ENCODE data around the gene MRPS18B. TPM values are rescaled to one million over a fixed set of nuclear protein-coding genes. Genes with fewer than 3 reads are reported as not detected.

Gene MRPS18B
- total RNA-seq, 5 donors from 2014 or later (not counting 1 experiment from before 2014, with no cell fraction given), result 20.7 to 55.5 (median 50.2) TPM

GRCh38 chr6:30616811-30617564 lies 652 bp upstream of the MRPS18B start, which contains the start of gene PPP1R10:
Gene PPP1R10 (minus strand): TSS chr6:30617243. CDS start chr6:30609944, 7,299 bp downstream.
- peak within 1 kb of the TSS; percentile 88 to 100 for H3K4me3 ChIP-seq (ENCODE audit: control insufficient read depth in 1 of 2, extremely low read depth in 1 of 2, low read length in 1 of 2)
- peaks cover 39% of the 10 kb centered on the region for H3K36me3 Mint-ChIP-seq
- H3K27me3 ChIP-seq (replicated peaks in 1 of 2; ENCODE audit: control insufficient read depth in 2 of 2, extremely low read depth in 1 of 2, insufficient read depth in 2 of 2, low read length in 1 of 2), result no peaks in the 10 kb centered on the region
- peaks cover 7 to 33% of the 10 kb centered on the region in 2 donors for H3K36me3 ChIP-seq (ENCODE audit: control insufficient read depth in 2 of 2, extremely low read depth in 1 of 2, insufficient read depth in 1 of 2, low read length in 1 of 2)
- peak within 1 kb of the TSS; percentile 93 to 100 (median 98) for H3K4me3 Mint-ChIP-seq
- peaks cover 42 to 49% (median 43%) of the 10 kb centered on the region in 3 donors for H3K4me1 Mint-ChIP-seq
- no peaks in the 10 kb centered on the region for H3K9me3 ChIP-seq
- POLR2A ChIA-PET, result interaction anchor here in 1 of 2 donors (0.5 to 0.8 kb wide), 2 partner anchors 75 to 104 kb away, joined by 3 read pairs; no protein-coding TSS in a partner anchor
- DNase-seq (peak; percentile 94 to 100 (median 98)), ATAC-seq (replicated peaks in 1 of 4) (peak; percentile 78 to 81 (median 78))
- CTCF ChIA-PET, result interaction anchor here (0.7 to 1.2 kb wide), 3 partner anchors 9 to 270 kb away, joined by 3 to 5 read pairs (median 3); partner anchors contain the start of genes ABCF1 (in 1 of the 2) and ATAT1 (in 1 of the 2)
- H3K27ac Mint-ChIP-seq, result peak within 1 kb of the TSS; percentile 100
- under 1% methylated on average over 34 of the region's 40 CpGs for WGBS (ENCODE audit: insufficient coverage)
- peaks cover 29 to 33% of the 10 kb centered on the region in 2 experiments for H3K4me1 ChIP-seq (ENCODE audit: control insufficient read depth in 1 of 2, extremely low read depth in 1 of 2, insufficient read depth in 2 of 2, low read length in 2 of 2)
- H3K27me3 Mint-ChIP-seq, result peaks cover 0 to 2% of the 10 kb centered on the region in 2 donors
- peak within 1 kb of the TSS; percentile 100 for H3K27ac ChIP-seq (ENCODE audit: low read length)
- H3K9me3 Mint-ChIP-seq, result no peaks in the 10 kb centered on the region

DNA sequence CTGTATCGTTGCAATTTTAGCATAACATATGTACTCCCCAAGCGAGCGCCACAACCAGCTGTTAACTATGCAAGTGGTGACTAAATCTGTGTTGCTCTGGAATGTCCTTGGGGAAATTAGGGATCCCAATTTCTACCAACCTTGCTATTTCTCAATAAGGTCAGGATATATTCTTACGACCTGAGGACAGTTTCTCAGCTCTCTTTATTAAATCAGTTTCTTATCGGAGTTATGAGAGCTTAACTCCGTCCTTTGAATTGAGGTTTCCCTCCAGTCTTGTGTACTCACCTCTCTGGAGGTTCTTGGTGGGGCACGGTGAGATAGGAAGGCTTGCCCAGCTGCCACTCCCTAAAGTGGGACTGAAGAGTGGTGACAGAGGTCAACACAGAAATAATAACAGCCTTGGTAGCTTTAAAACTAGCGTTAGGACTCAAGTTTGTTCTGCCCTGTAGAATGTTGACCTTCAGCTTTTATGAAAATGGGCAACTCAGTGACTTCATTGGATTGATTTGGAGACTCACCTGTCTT lies 694 bp downstream of the MRPS18B start:
- Histone ChIP-seq H3K9me3 (no peaks in the 10 kb centered on the region), H3K4me1 (ENCODE audit: control insufficient read depth in 1 of 2, extremely low read depth in 1 of 2, insufficient read depth in 2 of 2, low read length in 2 of 2) (peaks cover 21 to 29% of the 10 kb centered on the region in 2 experiments), H3K4me3 (ENCODE audit: control insufficient read depth in 1 of 2, extremely low read depth in 1 of 2, low read length in 1 of 2) (peak overlapping the region; percentile 85 to 88), H3K27me3 (replicated peaks in 1 of 2; ENCODE audit: control insufficient read depth in 2 of 2, extremely low read depth in 1 of 2, insufficient read depth in 2 of 2, low read length in 1 of 2) (no peaks in the 10 kb centered on the region), H3K36me3 (ENCODE audit: control insufficient read depth in 2 of 2, extremely low read depth in 1 of 2, insufficient read depth in 1 of 2, low read length in 1 of 2) (peaks cover 7 to 42% of the 10 kb centered on the region in 2 donors), H3K27ac (ENCODE audit: low read length) (peak overlapping the region; percentile 100)
- Mint-ChIP-seq H3K36me3 (peaks cover 44% of the 10 kb centered on the region), H3K27ac (peak overlapping the region; percentile 100), H3K4me1 (peaks cover 30 to 39% (median 32%) of the 10 kb centered on the region in 3 donors), H3K9me3 (no peaks in the 10 kb centered on the region), H3K4me3 (peak overlapping the region; percentile 93 to 100 (median 98)), H3K27me3 (peaks cover 0 to 2% of the 10 kb centered on the region in 2 donors)
- 0% methylated on average over 1 of the region's 8 CpGs for WGBS (ENCODE audit: insufficient coverage)
- POLR2A ChIA-PET, result interaction anchor here (0.6 to 0.8 kb wide), 5 partner anchors 31 to 103 kb away, joined by 3 to 11 read pairs (median 3); partner anchors contain the start of gene MDC1 (in 1 of the 2)
- ATAC-seq (replicated peaks in 1 of 4) (no peak), DNase-seq (no peak)
- CTCF ChIA-PET, result interaction anchor here (0.9 to 1.7 kb wide), 6 partner anchors 8 to 104 kb away, joined by 3 to 5 read pairs (median 4); partner anchors contain the start of genes ABCF1 (in 1 of the 2), ATAT1 (in 1 of the 2) and DHX16 (in 1 of the 2)

GRCh38 chr6:30619561-30619960 lies 1.9 kb downstream of the MRPS18B start:
- Histone ChIP-seq H3K27me3 (replicated peaks in 1 of 2; ENCODE audit: control insufficient read depth in 2 of 2, extremely low read depth in 1 of 2, insufficient read depth in 2 of 2, low read length in 1 of 2) (no peaks in the 10 kb centered on the region), H3K36me3 (ENCODE audit: control insufficient read depth in 2 of 2, extremely low read depth in 1 of 2, insufficient read depth in 1 of 2, low read length in 1 of 2) (peaks cover 10 to 54% of the 10 kb centered on the region in 2 donors), H3K27ac (ENCODE audit: low read length) (no peak overlapping the region), H3K4me1 (ENCODE audit: control insufficient read depth in 1 of 2, extremely low read depth in 1 of 2, insufficient read depth in 2 of 2, low read length in 2 of 2) (peaks cover 10 to 17% of the 10 kb centered on the region in 2 experiments), H3K9me3 (no peaks in the 10 kb centered on the region), H3K4me3 (ENCODE audit: control insufficient read depth in 1 of 2, extremely low read depth in 1 of 2, low read length in 1 of 2) (no peak overlapping the region)
- no peaks in the 10 kb centered on the region for H3K9me3 Mint-ChIP-seq
- POLR2A ChIA-PET, result interaction anchor here in 1 of 2 donors (0.5 kb wide), 1 partner anchor 679 kb away, joined by 4 read pairs; no protein-coding TSS in a partner anchor
- ATAC-seq (replicated peaks in 1 of 4) (no peak), DNase-seq (no peak)
- peak overlapping the region; percentile 48 to 73 for H3K27ac Mint-ChIP-seq
- H3K27me3 Mint-ChIP-seq, result peaks cover 0 to 2% of the 10 kb centered on the region in 2 donors
- no CpG with 5 or more reads among the region's 11 CpGs for WGBS (ENCODE audit: insufficient coverage)
- H3K4me3 Mint-ChIP-seq, result peak overlapping the region; percentile 93 to 100 (median 98)
- CTCF ChIA-PET, result no interaction called here
- peaks cover 18 to 27% (median 20%) of the 10 kb centered on the region in 3 donors for H3K4me1 Mint-ChIP-seq
- H3K36me3 Mint-ChIP-seq, result peaks cover 43% of the 10 kb centered on the region

GRCh38 chr6:30625511-30625910 lies 7.9 kb downstream of the MRPS18B start:
- DNase-seq, result no peak
- WGBS (ENCODE audit: insufficient coverage), result 93% methylated on average over 4 of the region's 8 CpGs
- ChIA-PET CTCF (interaction anchor here in 1 of 2 donors (0.6 to 1.1 kb wide), 2 partner anchors 8 to 142 kb away, joined by 3 read pairs; partner anchors contain the start of gene MRPS18B), POLR2A (no interaction called here)
- no peaks in the 10 kb centered on the region for H3K27me3 ChIP-seq (replicated peaks in 1 of 2; ENCODE audit: control insufficient read depth in 2 of 2, extremely low read depth in 1 of 2, insufficient read depth in 2 of 2, low read length in 1 of 2)
- Mint-ChIP-seq H3K27ac (peak overlapping the region; percentile 18 to 94), H3K4me3 (peak overlapping the region in 1 of 3 donors; percentile 87), H3K4me1 (peaks cover 25 to 30% (median 26%) of the 10 kb centered on the region in 3 donors), H3K27me3 (no peaks in the 10 kb centered on the region), H3K9me3 (no peaks in the 10 kb centered on the region), H3K36me3 (peaks cover 28% of the 10 kb centered on the region)
- H3K36me3 ChIP-seq (ENCODE audit: control insufficient read depth in 2 of 2, extremely low read depth in 1 of 2, insufficient read depth in 1 of 2, low read length in 1 of 2), result peaks cover 15 to 49% of the 10 kb centered on the region in 2 donors
- peak overlapping the region; percentile 81 for H3K27ac ChIP-seq (ENCODE audit: low read length)
- peaks cover 7 to 20% of the 10 kb centered on the region in 2 experiments for H3K4me1 ChIP-seq (ENCODE audit: control insufficient read depth in 1 of 2, extremely low read depth in 1 of 2, insufficient read depth in 2 of 2, low read length in 2 of 2)
- H3K9me3 ChIP-seq, result no peaks in the 10 kb centered on the region
- no peak overlapping the region for H3K4me3 ChIP-seq (ENCODE audit: control insufficient read depth in 1 of 2, extremely low read depth in 1 of 2, low read length in 1 of 2)
- no peak for ATAC-seq (replicated peaks in 1 of 4)

DNA sequence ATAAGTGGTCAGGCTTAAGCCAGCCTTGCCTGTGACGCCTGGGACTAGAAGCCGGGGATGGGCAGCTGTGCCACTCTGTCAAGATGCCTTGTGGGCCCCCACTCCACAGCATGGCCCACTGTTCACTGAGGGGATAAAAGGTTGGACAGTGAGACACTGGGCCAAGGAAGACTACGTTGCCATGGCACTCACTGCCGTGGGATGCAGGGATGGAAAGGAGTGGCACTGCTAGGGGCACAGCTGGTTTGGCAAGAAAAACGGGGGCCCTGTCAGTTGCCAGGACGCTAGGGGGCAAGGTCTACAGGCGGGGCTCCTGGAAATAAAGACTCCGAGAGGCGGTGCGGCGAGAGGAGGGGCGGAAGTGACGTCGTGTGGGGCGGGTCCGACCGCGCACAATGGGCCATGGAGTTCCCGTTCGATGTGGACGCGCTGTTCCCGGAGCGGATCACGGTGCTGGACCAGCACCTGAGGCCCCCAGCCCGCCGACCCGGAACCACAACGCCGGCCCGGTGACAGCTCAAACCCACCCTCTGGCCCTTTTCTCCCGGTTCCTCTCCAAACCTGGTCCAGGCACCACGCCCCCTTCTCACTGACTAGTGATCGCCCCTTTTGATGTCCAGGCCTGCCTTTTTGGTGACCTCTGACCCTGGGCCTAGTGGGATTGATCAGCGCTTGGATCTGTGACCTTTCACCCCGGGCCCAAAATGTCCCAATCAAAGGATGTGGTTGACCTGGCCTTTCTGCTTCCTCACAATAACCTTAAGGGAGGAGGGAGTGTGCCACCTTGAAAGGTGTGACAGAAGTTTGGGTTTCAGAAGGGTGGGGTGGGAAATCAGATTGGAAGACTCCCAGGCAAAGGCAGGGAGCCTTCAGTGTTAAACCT lies 9.1 kb downstream of the MRPS18B start, which contains the start of gene ATAT1:
ATAT1 (plus strand) TSS at position 391 of the 883 bp plus-strand sequence.
- Mint-ChIP-seq H3K4me1 (peaks cover 25 to 27% (median 26%) of the 10 kb centered on the region in 3 donors), H3K9me3 (no peaks in the 10 kb centered on the region), H3K27me3 (no peaks in the 10 kb centered on the region), H3K36me3 (peaks cover 32% of the 10 kb centered on the region), H3K4me3 (peak within 1 kb of the TSS; percentile 84 to 89 (median 87)), H3K27ac (peak within 1 kb of the TSS; percentile 94)
- peak; percentile 76 to 95 (median 87) for DNase-seq
- H3K4me1 ChIP-seq (ENCODE audit: control insufficient read depth in 1 of 2, extremely low read depth in 1 of 2, insufficient read depth in 2 of 2, low read length in 2 of 2), result peaks cover 7 to 18% of the 10 kb centered on the region in 2 experiments
- H3K27me3 ChIP-seq (replicated peaks in 1 of 2; ENCODE audit: control insufficient read depth in 2 of 2, extremely low read depth in 1 of 2, insufficient read depth in 2 of 2, low read length in 1 of 2), result no peaks in the 10 kb centered on the region
- 5% methylated on average over 34 of the region's 36 CpGs for WGBS (ENCODE audit: insufficient coverage)
- CTCF ChIA-PET, result interaction anchor here (0.5 to 1.1 kb wide), 4 partner anchors 9 to 986 kb away, joined by 3 read pairs; partner anchors contain the start of gene MRPS18B (in 2 of the 2)
- H3K9me3 ChIP-seq, result no peaks in the 10 kb centered on the region
- peak within 1 kb of the TSS; percentile 54 to 63 for H3K4me3 ChIP-seq (ENCODE audit: control insufficient read depth in 1 of 2, extremely low read depth in 1 of 2, low read length in 1 of 2)
- peak; percentile 99 to 100 (median 99) for ATAC-seq (replicated peaks in 1 of 4)
- peaks cover 16 to 44% of the 10 kb centered on the region in 2 donors for H3K36me3 ChIP-seq (ENCODE audit: control insufficient read depth in 2 of 2, extremely low read depth in 1 of 2, insufficient read depth in 1 of 2, low read length in 1 of 2)
- H3K27ac ChIP-seq (ENCODE audit: low read length), result peak within 1 kb of the TSS; percentile 81
- POLR2A ChIA-PET, result no interaction called here

All from T-cell (primary cell).